ENCODE measurements around the gene LINGO1. TPM values are rescaled to one million over a fixed set of nuclear protein-coding genes. Genes with fewer than 3 reads are reported as not detected.

Gene LINGO1
- total and polyA plus RNA-seq, 4 donors = 0.50 to 1.6 (median 0.75) TPM; not detected in 1

GRCh38 chr15:77614251-77614806 is 18.4 kb downstream of the LINGO1 start:
- no peaks in the 10 kb centered on the region for H3K4me1 ChIP-seq (ENCODE audit: control insufficient read depth in 4 of 4, insufficient read depth in 4 of 4, low read length in 3 of 4)
- H3K9ac ChIP-seq (ENCODE audit: low read depth in 1 of 2, low read length in 2 of 2) = no peak overlapping the region
- H3K9me3 ChIP-seq (ENCODE audit: control insufficient read depth in 4 of 4, low read length in 3 of 4) = no peaks in the 10 kb centered on the region
- no peak overlapping the region for H3K4me3 ChIP-seq (ENCODE audit: low read depth in 1 of 3, low read length in 3 of 3)
- DNase-seq (ENCODE audit: low spot score) = no peak
- H3K36me3 ChIP-seq (ENCODE audit: control insufficient read depth in 4 of 4, insufficient read depth in 3 of 4, low read depth in 1 of 4, low read length in 3 of 4) = no peaks in the 10 kb centered on the region
- H3K27ac ChIP-seq (ENCODE audit: low read depth in 1 of 2, low read length in 2 of 2) = no peak overlapping the region
- H3K27me3 ChIP-seq (ENCODE audit: control insufficient read depth in 4 of 4, insufficient read depth in 4 of 4, low read length in 3 of 4) = no peaks in the 10 kb centered on the region
- 93% methylated on average over 48 of the region's 48 CpGs for WGBS
- TF ChIP-seq HNF4G (IDR thresholded peaks at IDR 0.05) (no peak), YY1 (IDR thresholded peaks at IDR 0.05) (no peak), NR2F2 (IDR thresholded peaks at IDR 0.05) (no peak), GABPA (IDR thresholded peaks at IDR 0.05 in 1 of 2, conservative IDR thresholded peaks at IDR 0.05 in 1 of 2) (no peak), FOXA2 (IDR thresholded peaks at IDR 0.05) (no peak), MAX (IDR thresholded peaks at IDR 0.05) (no peak), FOXA1 (IDR thresholded peaks at IDR 0.05) (no peak), HNF4A (conservative IDR thresholded peaks at IDR 0.05) (no peak), JUND (IDR thresholded peaks at IDR 0.05) (no peak), EGR1 (IDR thresholded peaks at IDR 0.05; ENCODE audit: low read depth in 2 of 2) (no peak), RXRA (IDR thresholded peaks at IDR 0.05) (no peak), REST (IDR thresholded peaks at IDR 0.05) (no peak), RAD21 (IDR thresholded peaks at IDR 0.05) (no peak), SP1 (IDR thresholded peaks at IDR 0.05) (no peak)

- Histone ChIP-seq H3K9me3 (ENCODE audit: control insufficient read depth in 4 of 4, low read length in 3 of 4) (no peaks in the 10 kb centered on the region), H3K4me1 (ENCODE audit: control insufficient read depth in 4 of 4, insufficient read depth in 4 of 4, low read length in 3 of 4) (no peaks in the 10 kb centered on the region), H3K9ac (ENCODE audit: low read depth in 1 of 2, low read length in 2 of 2) (no peak overlapping the region), H3K27ac (ENCODE audit: low read depth in 1 of 2, low read length in 2 of 2) (no peak overlapping the region), H3K36me3 (ENCODE audit: control insufficient read depth in 4 of 4, insufficient read depth in 3 of 4, low read depth in 1 of 4, low read length in 3 of 4) (no peaks in the 10 kb centered on the region), H3K27me3 (ENCODE audit: control insufficient read depth in 4 of 4, insufficient read depth in 4 of 4, low read length in 3 of 4) (no peaks in the 10 kb centered on the region), H3K4me3 (ENCODE audit: low read depth in 1 of 3, low read length in 3 of 3) (no peak overlapping the region)
- TF ChIP-seq FOXA2 (IDR thresholded peaks at IDR 0.05) = no peak
- TF ChIP-seq MAX (IDR thresholded peaks at IDR 0.05) = no peak
- TF ChIP-seq ATF3 (IDR thresholded peaks at IDR 0.05) = no peak
- no peak for DNase-seq (ENCODE audit: low spot score)
- WGBS = 93% methylated on average over 23 of the region's 23 CpGs
Observed at GRCh38 chr15:77613814-77614213, 18.9 kb downstream of the LINGO1 start.

Measured in liver (tissue), 9 donors.